Chondrocyte (in vitro differentiated cells): ENCODE results near the gene C7. TPM values are rescaled to one million over a fixed set of nuclear protein-coding genes. Genes with fewer than 3 reads are reported as not detected.

Experiments used
- DNase-seq: peaks from one replicate; pipeline ENCODE4 v3.0.0; 2021; ENCODE audit warnings: mixed read lengths, low spot score
- H3K27ac Mint-ChIP-seq: one replicate; pipeline ENCODE4 v1.8.0; 2021; ENCODE audit warnings: mild to moderate bottlenecking, moderate library complexity, mixed read lengths; ENCODE audit not compliant: unreplicated experiment
- H3K27me3 Mint-ChIP-seq: 2 replicates; pipeline ENCODE4 v1.8.0; 2021; ENCODE audit warnings: low read depth, mixed read lengths
- H3K36me3 Mint-ChIP-seq: 2 replicates; pipeline ENCODE4 v1.8.0; 2021; ENCODE audit warnings: low read depth, mixed read lengths
- H3K4me1 Mint-ChIP-seq: 2 replicates; pipeline ENCODE4 v1.8.0; 2021; ENCODE audit warnings: low read depth, mild to moderate bottlenecking, mixed read lengths
- H3K4me3 Mint-ChIP-seq: one replicate; pipeline ENCODE4 v1.8.0; 2021; ENCODE audit warnings: mild to moderate bottlenecking, moderate library complexity, mixed read lengths; ENCODE audit not compliant: unreplicated experiment
- H3K9me3 Mint-ChIP-seq: 2 replicates; pipeline ENCODE4 v1.8.0; 2021; ENCODE audit warnings: low read depth, mixed read lengths
- total RNA-seq: library from RNA; stranded (reverse); gene quantifications from 3 replicates; pipeline ENCODE4 v1.2.1, GENCODE V29; 2021
- TF ChIP-seq, protein P1 (sequence below): fragments of 200-600 bp; sonication (generic); IDR thresholded peaks from 2 replicates; pipeline ENCODE4 v1.5.0; 2021; ENCODE audit warnings: antibody characterized with exemption, mild to moderate bottlenecking, moderate library complexity

Gene C7
- total RNA-seq, 1 donor from 2014 or later: not detected

DNA sequence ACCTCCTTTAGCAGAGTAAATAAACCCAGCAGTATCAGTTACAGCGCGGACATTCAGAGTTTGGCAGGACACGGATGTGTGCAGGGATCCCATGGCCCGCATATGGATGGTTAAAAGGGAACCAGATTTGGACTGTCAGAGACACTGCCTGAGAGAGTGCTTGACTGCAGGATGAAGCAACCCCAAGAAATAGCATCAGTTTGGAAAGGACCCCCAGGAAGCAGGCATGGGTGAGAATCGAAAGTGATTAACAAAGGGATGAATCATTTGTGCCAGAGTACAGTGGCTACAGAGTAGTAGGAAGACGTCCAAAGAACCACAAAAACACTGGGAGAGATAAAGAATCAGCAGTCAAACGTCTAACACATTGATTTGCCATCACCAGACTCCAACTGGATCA lies 5.5 kb downstream of the C7 start:
- Mint-ChIP-seq H3K4me1 (no peaks in the 10 kb centered on the region), H3K4me3 (no peak overlapping the region), H3K27me3 (peaks cover 19% of the 10 kb centered on the region), H3K27ac (no peak overlapping the region), H3K9me3 (peaks cover 2% of the 10 kb centered on the region), H3K36me3 (no peaks in the 10 kb centered on the region)
- TF ChIP-seq, protein P1, sequence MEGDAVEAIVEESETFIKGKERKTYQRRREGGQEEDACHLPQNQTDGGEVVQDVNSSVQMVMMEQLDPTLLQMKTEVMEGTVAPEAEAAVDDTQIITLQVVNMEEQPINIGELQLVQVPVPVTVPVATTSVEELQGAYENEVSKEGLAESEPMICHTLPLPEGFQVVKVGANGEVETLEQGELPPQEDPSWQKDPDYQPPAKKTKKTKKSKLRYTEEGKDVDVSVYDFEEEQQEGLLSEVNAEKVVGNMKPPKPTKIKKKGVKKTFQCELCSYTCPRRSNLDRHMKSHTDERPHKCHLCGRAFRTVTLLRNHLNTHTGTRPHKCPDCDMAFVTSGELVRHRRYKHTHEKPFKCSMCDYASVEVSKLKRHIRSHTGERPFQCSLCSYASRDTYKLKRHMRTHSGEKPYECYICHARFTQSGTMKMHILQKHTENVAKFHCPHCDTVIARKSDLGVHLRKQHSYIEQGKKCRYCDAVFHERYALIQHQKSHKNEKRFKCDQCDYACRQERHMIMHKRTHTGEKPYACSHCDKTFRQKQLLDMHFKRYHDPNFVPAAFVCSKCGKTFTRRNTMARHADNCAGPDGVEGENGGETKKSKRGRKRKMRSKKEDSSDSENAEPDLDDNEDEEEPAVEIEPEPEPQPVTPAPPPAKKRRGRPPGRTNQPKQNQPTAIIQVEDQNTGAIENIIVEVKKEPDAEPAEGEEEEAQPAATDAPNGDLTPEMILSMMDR: no peak
- no peak for DNase-seq

DNA sequence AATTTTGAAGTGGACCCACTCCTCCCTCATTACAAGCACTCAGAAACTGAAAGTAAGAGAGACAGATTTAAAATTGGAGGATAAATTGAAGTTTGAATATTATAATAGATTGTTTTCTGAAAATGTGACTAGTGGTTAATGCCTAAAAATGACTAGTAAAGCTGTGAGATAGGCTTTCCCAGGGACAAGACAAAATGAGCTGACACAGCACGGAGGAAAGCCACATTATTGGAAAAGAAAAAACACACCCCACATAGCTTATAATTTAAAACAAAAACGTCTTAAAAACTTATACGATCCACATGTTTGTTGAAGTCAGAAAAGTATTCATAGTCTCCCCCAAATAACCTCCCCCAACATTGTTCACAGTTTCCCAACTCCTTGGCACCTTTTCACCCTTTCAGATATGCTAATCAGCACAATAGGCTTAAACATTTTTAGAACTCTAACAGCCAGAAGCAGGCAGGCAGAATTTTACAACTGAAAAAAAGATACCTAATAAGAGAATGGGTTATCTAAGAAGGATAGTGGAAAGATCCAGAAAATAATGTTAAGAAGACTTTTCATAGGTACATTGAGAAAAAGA lies 6.1 kb downstream of the C7 start:
- no peak for DNase-seq
- Mint-ChIP-seq H3K36me3 (no peaks in the 10 kb centered on the region), H3K9me3 (peaks cover 7% of the 10 kb centered on the region), H3K27ac (no peak overlapping the region), H3K27me3 (peaks cover 17% of the 10 kb centered on the region), H3K4me3 (no peak overlapping the region), H3K4me1 (no peaks in the 10 kb centered on the region)
- TF ChIP-seq, protein P1: no peak

DNA sequence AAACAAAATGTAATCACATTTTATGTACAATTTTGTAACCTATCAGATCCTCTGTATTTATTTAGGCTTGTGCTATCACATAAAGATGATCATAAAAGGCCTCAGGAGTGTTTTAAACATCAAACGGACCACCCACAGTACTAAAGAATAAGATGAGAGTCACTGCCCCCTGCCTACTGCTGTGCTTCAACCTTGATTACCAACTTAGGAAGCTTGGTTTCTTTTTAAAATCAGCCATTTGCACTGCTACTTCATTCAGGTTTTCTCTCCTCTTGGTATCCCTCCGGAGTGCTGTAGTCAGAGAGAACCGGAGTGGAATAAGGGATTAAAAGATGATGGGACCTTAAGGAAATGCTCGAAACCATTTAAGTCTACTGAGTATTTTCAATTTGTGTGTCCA lies 6.9 kb downstream of the C7 start:
- Mint-ChIP-seq H3K4me1 (no peaks in the 10 kb centered on the region), H3K27me3 (peaks cover 17% of the 10 kb centered on the region), H3K9me3 (peaks cover 8% of the 10 kb centered on the region), H3K27ac (no peak overlapping the region), H3K4me3 (no peak overlapping the region), H3K36me3 (no peaks in the 10 kb centered on the region)
- no peak for DNase-seq
- TF ChIP-seq, protein P1: no peak

DNA sequence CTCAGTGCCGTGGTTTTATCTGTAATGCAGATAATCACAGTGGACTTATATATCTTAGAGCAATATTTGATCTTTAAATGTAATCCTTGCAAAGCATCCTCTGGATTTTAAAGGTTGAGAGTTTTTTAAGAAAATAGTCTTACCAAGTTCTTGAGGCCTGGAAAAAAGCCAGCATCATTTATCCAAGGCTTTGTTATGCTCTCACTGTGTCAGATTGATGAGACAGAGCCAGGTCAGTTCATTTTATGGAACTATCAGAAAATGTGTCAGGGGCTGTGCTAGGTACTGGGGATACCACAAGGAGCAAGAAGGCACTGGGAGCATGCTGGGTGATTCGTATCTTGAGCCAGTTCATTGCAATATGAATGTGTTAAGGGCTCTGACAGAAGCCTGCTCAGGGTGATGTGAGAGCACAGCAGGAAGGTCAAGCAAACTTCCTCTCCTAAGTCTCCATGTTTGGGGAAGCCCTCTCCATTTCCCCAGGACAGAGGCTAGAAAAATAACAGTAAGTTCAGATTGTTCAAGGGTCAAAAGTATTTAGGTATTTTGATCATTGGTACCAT lies 19.7 kb downstream of the C7 start:
- Mint-ChIP-seq H3K27ac (no peak overlapping the region), H3K36me3 (peaks cover 2% of the 10 kb centered on the region), H3K4me1 (no peaks in the 10 kb centered on the region), H3K27me3 (peaks cover 3% of the 10 kb centered on the region), H3K4me3 (no peak overlapping the region), H3K9me3 (peaks cover 26% of the 10 kb centered on the region)
- no peak for DNase-seq
- TF ChIP-seq, protein P1: no peak

DNA sequence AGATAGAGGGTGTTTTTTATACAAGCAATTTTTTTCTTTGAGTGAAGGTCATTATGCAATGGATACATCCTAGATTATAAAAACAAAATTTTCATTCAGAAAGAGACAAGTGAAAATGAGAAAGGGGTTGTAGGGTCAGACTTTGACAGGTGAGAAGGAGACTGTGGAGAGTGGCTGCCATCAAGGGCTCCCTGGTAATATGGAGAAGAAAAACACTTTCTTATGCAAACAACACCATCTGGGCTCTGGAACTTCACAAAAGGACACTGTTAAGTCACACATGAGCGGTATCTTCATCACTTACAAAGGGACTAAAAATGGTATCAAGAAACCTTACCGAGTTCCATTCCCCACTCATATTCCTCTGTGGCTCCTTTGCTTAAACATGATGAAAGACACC lies 23.5 kb downstream of the C7 start:
- Mint-ChIP-seq H3K27me3 (peaks cover 12% of the 10 kb centered on the region), H3K4me3 (no peak overlapping the region), H3K9me3 (no peaks in the 10 kb centered on the region), H3K27ac (no peak overlapping the region), H3K36me3 (no peaks in the 10 kb centered on the region), H3K4me1 (no peaks in the 10 kb centered on the region)
- TF ChIP-seq, protein P1: no peak
- DNase-seq: no peak
